ENCODE data around the gene FER.

GRCh38 chr5:109156885-109157284 is 409.2 kb downstream of the FER start:
- TF ChIP-seq EZH2 (IDR thresholded peaks at IDR 0.05; ENCODE audit: low read depth) = no peak
- no peak for TF ChIP-seq CTCF (conservative IDR thresholded peaks at IDR 0.05)
